Measurements from ENCODE around the gene ITM2A.

The ITM2A gene

DNA sequence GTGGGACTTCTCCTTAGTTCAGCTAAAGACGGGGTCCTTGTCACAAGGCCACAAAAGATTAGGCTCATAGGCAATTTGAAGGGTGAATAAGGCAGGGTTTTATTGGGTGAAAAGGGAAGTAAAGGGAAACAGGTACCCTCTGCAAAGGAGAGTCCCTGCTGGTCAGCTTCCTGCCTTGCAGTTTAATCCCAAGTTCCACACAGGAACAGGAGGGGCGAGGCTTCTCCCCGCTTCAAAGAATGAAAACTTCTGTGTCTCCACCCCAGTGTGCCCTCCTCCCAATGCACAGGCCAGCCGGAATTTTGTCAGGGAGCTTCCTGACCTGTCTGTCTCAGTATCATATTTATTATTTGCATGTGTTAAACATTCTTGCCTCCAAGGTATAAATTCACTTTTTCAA is 37.1 kb downstream of the ITM2A start:
- H3K4me3 ChIP-seq (ENCODE audit: low read depth, low read length): no peak overlapping the region
- no peak for DNase-seq (ENCODE audit: low read depth)
- TF ChIP-seq, protein P1, sequence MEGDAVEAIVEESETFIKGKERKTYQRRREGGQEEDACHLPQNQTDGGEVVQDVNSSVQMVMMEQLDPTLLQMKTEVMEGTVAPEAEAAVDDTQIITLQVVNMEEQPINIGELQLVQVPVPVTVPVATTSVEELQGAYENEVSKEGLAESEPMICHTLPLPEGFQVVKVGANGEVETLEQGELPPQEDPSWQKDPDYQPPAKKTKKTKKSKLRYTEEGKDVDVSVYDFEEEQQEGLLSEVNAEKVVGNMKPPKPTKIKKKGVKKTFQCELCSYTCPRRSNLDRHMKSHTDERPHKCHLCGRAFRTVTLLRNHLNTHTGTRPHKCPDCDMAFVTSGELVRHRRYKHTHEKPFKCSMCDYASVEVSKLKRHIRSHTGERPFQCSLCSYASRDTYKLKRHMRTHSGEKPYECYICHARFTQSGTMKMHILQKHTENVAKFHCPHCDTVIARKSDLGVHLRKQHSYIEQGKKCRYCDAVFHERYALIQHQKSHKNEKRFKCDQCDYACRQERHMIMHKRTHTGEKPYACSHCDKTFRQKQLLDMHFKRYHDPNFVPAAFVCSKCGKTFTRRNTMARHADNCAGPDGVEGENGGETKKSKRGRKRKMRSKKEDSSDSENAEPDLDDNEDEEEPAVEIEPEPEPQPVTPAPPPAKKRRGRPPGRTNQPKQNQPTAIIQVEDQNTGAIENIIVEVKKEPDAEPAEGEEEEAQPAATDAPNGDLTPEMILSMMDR (IDR thresholded peaks at IDR 0.05; ENCODE audit: control insufficient read depth, extremely low read depth, insufficient read depth): no peak

DNA sequence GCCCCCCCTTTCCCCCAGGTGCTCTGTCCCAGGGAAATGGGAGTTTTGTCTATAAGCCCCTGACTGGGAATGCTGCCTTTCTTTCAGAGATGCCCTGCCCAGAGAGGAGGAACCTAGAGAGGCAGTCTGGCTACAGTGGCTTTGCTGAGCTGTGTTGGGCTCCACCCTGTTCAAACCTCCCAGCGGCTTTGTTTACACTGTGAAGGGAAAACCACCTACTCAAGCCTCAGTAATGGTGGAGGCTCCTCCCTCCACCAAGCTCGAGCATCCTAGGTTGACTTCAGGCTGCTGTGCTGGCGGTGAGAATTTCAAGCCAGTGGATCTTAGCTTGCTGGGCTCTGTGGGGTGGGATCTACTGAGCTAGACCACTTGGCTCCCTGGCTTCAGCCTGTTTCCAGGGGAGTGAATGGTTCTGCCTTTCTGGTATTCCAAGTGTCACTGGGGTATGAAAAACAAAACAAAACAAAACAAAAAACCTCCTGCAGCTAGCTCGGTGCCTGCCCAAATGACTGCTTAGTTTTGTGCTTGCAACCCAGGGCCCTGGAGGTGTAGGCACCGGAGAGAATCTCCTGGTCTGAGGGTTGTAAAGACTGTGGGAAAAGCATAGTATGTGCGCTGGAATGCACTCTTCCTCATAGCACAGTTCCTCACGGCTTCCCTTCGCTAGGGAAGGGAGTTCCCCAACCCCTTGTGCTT is 41.7 kb downstream of the ITM2A start:
- no peak for DNase-seq (ENCODE audit: low read depth)
- TF ChIP-seq, protein P1 (IDR thresholded peaks at IDR 0.05; ENCODE audit: control insufficient read depth, extremely low read depth, insufficient read depth): no peak
- H3K4me3 ChIP-seq (ENCODE audit: low read depth, low read length): no peak overlapping the region
